Panc1 (cell line): ENCODE data around the gene FOXM1. TPM values are rescaled to one million over a fixed set of nuclear protein-coding genes. Genes with fewer than 3 reads are reported as not detected.

Experiments
- ATAC-seq: fragments of 200-7000 bp; cut with Tn5 transposase; 2 replicates; pipeline ENCODE4 v1.9.1; 2020; ENCODE audit warnings: mild to moderate bottlenecking, moderate library complexity
- BruUV-seq: library from RNA; stranded (reverse); fragments of 400-500 nt; replicated peaks from 2 replicates; lab custom pipeline; 2021; lab: Mats Ljungman, UMichigan
- CTCF ChIA-PET: fragments of 300-600 bp; sonication (Branson Sonifier 250); formaldehyde crosslinking; loops from one replicate; lab custom pipeline; 2022; ENCODE audit warnings: antibody characterized with exemption; lab: Charles Lee
- POLR2A ChIA-PET: fragments of 300-600 bp; sonication (Branson Sonifier 250); formaldehyde crosslinking; loops from one replicate; lab custom pipeline; 2022; ENCODE audit warnings: antibody characterized with exemption; lab: Charles Lee
- DNase-seq: peaks from one replicate; pipeline ENCODE4 v3.0.0-alpha.2; 2010; ENCODE audit warnings: low read depth, low spot score
- H3K27ac ChIP-seq: 2 replicates; pipeline ENCODE4 v1.5.1; 2011; ENCODE audit warnings: mild to moderate bottlenecking, low read length, inconsistent platforms
- H3K27me3 ChIP-seq: fragments of 200-500 bp; sonication (Bioruptor generic); 2 replicates; pipeline ENCODE4 v1.6.0; 2014; ENCODE audit warnings: low read length, inconsistent platforms; ENCODE audit not compliant: control insufficient read depth, insufficient read depth
- H3K36me3 ChIP-seq: fragments of 200-500 bp; sonication (Bioruptor generic); 2 replicates; pipeline ENCODE4 v1.5.1; 2014; ENCODE audit warnings: inconsistent platforms, mild to moderate bottlenecking, low read length, moderate library complexity; ENCODE audit not compliant: control insufficient read depth, insufficient read depth
- H3K4me1 ChIP-seq: 2 replicates; pipeline ENCODE4 v1.5.1; 2011; ENCODE audit warnings: inconsistent platforms, mild to moderate bottlenecking, low read length, moderate library complexity; ENCODE audit not compliant: control insufficient read depth, insufficient read depth
- H3K4me3 ChIP-seq, 2 experiments: 2 replicates each; pipeline ENCODE4 v1.5.1; 2011 to 2012; ENCODE audit warnings: low read depth in 2 of 2, low read length in 2 of 2, mild to moderate bottlenecking in 2 of 2, inconsistent platforms in 1 of 2, moderate library complexity in 1 of 2
- H3K9me3 ChIP-seq: fragments of 200-500 bp; sonication (Bioruptor generic); 2 replicates; pipeline ENCODE4 v1.5.1; 2014; ENCODE audit warnings: low read depth, mild to moderate bottlenecking, inconsistent platforms, low read length, moderate library complexity; ENCODE audit not compliant: control insufficient read depth, insufficient read depth
- POLR2AphosphoS5 ChIP-seq: IDR thresholded peaks from 2 replicates; pipeline ENCODE4 v1.6.1; 2012; ENCODE audit warnings: mild to moderate bottlenecking, low read depth, low read length, moderate library complexity
- REST ChIP-seq, 2 experiments: IDR thresholded peaks; 2 replicates each; pipeline ENCODE4 v1.6.1; 2011 to 2012; ENCODE audit warnings: low read depth in 2 of 2, control low read depth in 1 of 2, low read length in 1 of 2, mild to moderate bottlenecking in 1 of 2, moderate library complexity in 1 of 2; ENCODE audit not compliant: insufficient read depth in 1 of 2
- SIN3A ChIP-seq: IDR thresholded peaks from 2 replicates; pipeline ENCODE4 v1.6.1; 2012; ENCODE audit warnings: low read depth, mild to moderate bottlenecking, low read length, moderate library complexity, borderline replicate concordance; ENCODE audit not compliant: insufficient read depth
- TCF7L2 ChIP-seq: IDR thresholded peaks from 2 replicates; pipeline ENCODE4 v1.6.1; 2011; ENCODE audit warnings: mild to moderate bottlenecking, low read depth, low read length, inconsistent platforms
- in situ Hi-C: cut with HindIII; loops from 2 replicates; pipeline ENCODE4 v1.10.0; 2016; ENCODE audit warnings: low sequenced_read_pairs, low pct_unique_long_range_greater_than_20kb
- intact Hi-C: fragments of 100-400 bp; cut with micrococcal nuclease; formaldehyde crosslinking; loops from one replicate; pipeline ENCODE4 v1.10.0; 2022; ENCODE audit not compliant: unreplicated experiment
- total RNA-seq: library from RNA; stranded (reverse); gene quantifications from one replicate; pipeline ENCODE4 v1.2.1, GENCODE V29; 2021; ENCODE audit not compliant: unreplicated experiment
- TF ChIP-seq, protein P1 (sequence below): fragments of 450-650 bp; IDR thresholded peaks from 2 replicates; pipeline ENCODE4 v1.5.1; 2017; ENCODE audit warnings: mild to moderate bottlenecking

The FOXM1 gene
- total RNA-seq, 1 experiment from 2014 or later = 71.2 TPM

GRCh38 chr12:2919249-2919648 is 42.3 kb upstream of the FOXM1 start:
- H3K27me3 ChIP-seq = no peaks in the 10 kb centered on the region

DNA sequence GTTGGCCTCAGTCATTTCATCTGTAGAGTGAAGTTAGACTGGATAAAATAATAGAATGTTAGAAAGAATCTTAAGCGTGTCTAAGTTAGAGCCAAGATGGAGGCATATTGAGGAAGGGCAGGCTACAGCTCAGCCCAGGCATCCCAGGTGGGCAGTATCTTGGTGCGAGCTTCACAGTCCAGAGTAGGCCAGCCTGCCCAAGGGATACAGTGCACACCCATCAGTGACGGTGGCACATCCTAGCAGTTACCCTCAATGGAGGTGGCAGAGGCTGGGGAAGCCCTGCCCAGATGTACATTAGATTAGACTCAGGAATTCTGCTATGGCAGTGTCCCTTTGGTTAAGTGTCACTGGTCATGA is 35.2 kb upstream of the FOXM1 start:
- Histone ChIP-seq H3K36me3 (peaks cover 2% of the 10 kb centered on the region; the same call in 1 of the 2 replicates), H3K4me1 (no peaks in the 10 kb centered on the region; the same call in 1 of the 2 replicates), H3K27ac (peak overlapping the region; percentile 24; the same call in 1 of the 2 replicates), H3K9me3 (no peaks in the 10 kb centered on the region), H3K4me3 (no peak overlapping the region), H3K27me3 (no peaks in the 10 kb centered on the region)
- in situ Hi-C loops = no loop called here
- POLR2A ChIA-PET = no interaction called here
- ATAC-seq = no peak
- no peak for DNase-seq
- CTCF ChIA-PET = no interaction called here
- intact Hi-C loops = no loop called here
- TF ChIP-seq REST (IDR thresholded peaks at IDR 0.05; ENCODE audit: insufficient read depth in 1 of 2, low read depth in 2 of 2, low read length in 1 of 2) (no peak), TCF7L2 (no peak), SIN3A (no peak), POLR2AphosphoS5 (no peak)
- TF ChIP-seq, protein P1, sequence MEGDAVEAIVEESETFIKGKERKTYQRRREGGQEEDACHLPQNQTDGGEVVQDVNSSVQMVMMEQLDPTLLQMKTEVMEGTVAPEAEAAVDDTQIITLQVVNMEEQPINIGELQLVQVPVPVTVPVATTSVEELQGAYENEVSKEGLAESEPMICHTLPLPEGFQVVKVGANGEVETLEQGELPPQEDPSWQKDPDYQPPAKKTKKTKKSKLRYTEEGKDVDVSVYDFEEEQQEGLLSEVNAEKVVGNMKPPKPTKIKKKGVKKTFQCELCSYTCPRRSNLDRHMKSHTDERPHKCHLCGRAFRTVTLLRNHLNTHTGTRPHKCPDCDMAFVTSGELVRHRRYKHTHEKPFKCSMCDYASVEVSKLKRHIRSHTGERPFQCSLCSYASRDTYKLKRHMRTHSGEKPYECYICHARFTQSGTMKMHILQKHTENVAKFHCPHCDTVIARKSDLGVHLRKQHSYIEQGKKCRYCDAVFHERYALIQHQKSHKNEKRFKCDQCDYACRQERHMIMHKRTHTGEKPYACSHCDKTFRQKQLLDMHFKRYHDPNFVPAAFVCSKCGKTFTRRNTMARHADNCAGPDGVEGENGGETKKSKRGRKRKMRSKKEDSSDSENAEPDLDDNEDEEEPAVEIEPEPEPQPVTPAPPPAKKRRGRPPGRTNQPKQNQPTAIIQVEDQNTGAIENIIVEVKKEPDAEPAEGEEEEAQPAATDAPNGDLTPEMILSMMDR = no peak
- BruUV-seq = TSS peak; percentile 9

More at GRCh38 chr12:2919249-2919648, 42.3 kb upstream of the FOXM1 start:
- H3K27ac ChIP-seq = no peak overlapping the region
- in situ Hi-C loops = no loop called here
- ChIA-PET CTCF (no interaction called here), POLR2A (no interaction called here)
- TF ChIP-seq, protein P1 = no peak
- TF ChIP-seq TCF7L2 = no peak
- TF ChIP-seq SIN3A = no peak
- no peak for TF ChIP-seq REST (IDR thresholded peaks at IDR 0.05; ENCODE audit: insufficient read depth in 1 of 2, low read depth in 2 of 2, low read length in 1 of 2)
- TF ChIP-seq POLR2AphosphoS5 = no peak
- no peaks in the 10 kb centered on the region for H3K4me1 ChIP-seq
- ATAC-seq (no peak), DNase-seq (no peak)
- H3K4me3 ChIP-seq = no peak overlapping the region
- intact Hi-C loops = no loop called here
- peaks cover 7% of the 10 kb centered on the region; the same call in 1 of the 2 replicates for H3K36me3 ChIP-seq
- BruUV-seq = no TSS peak
- no peaks in the 10 kb centered on the region for H3K9me3 ChIP-seq
